Measurements from ENCODE around the gene AGRN.
"Not testable (repeated sequence)": the region's sequence is repeated elsewhere in the genome, so short reads cannot be mapped to it uniquely, and the experiment has no call there.

AGRN gene

GRCh38 chr1:1025730-1026129 lies 5.8 kb downstream of the AGRN start:
- no peak for TF ChIP-seq POLR2A (IDR thresholded peaks at IDR 0.05; ENCODE audit: low read length)
- no peak for TF ChIP-seq GATA1 (IDR thresholded peaks at IDR 0.05; ENCODE audit: low read depth, low read length)
- no peak for DNase-seq

GRCh38 chr1:1026599-1027413 lies 6.9 kb downstream of the AGRN start:
- DNase-seq: no peak
- TF ChIP-seq GATA1 (IDR thresholded peaks at IDR 0.05; ENCODE audit: low read depth, low read length) (no peak), POLR2A (IDR thresholded peaks at IDR 0.05; ENCODE audit: low read length) (no peak)

GRCh38 chr1:1027791-1028190 lies 7.9 kb downstream of the AGRN start:
- DNase-seq: no peak

GRCh38 chr1:1030867-1031658 lies 11.1 kb downstream of the AGRN start:
- DNase-seq: not testable (repeated sequence)

More at GRCh38 chr1:1027791-1028190, 7.9 kb downstream of the AGRN start:
- TF ChIP-seq GATA1 (IDR thresholded peaks at IDR 0.05; ENCODE audit: low read depth, low read length): no peak
- no peak for TF ChIP-seq POLR2A (IDR thresholded peaks at IDR 0.05; ENCODE audit: low read length)

GRCh38 chr1:1031659-1032235 lies 11.8 kb downstream of the AGRN start:
- no peak for TF ChIP-seq GATA1 (IDR thresholded peaks at IDR 0.05; ENCODE audit: low read depth, low read length)
- TF ChIP-seq POLR2A (IDR thresholded peaks at IDR 0.05; ENCODE audit: low read length): no peak

GRCh38 chr1:1032424-1032823 lies 12.5 kb downstream of the AGRN start:
- peak in 1 of 2 experiments; percentile 37 for DNase-seq
- no peak for TF ChIP-seq POLR2A (IDR thresholded peaks at IDR 0.05; ENCODE audit: low read length)
- no peak for TF ChIP-seq GATA1 (IDR thresholded peaks at IDR 0.05; ENCODE audit: low read depth, low read length)

More at GRCh38 chr1:1031659-1032235, 11.8 kb downstream of the AGRN start:
- no peak for DNase-seq

GRCh38 chr1:1033009-1033587 lies 13.2 kb downstream of the AGRN start:
- TF ChIP-seq POLR2A (IDR thresholded peaks at IDR 0.05; ENCODE audit: low read length) (no peak), GATA1 (IDR thresholded peaks at IDR 0.05; ENCODE audit: low read depth, low read length) (no peak)
- peak; percentile 83 to 84 for DNase-seq

GRCh38 chr1:1033731-1034438 lies 14.0 kb downstream of the AGRN start:
- DNase-seq: no peak

GRCh38 chr1:1034439-1034781 lies 14.5 kb downstream of the AGRN start:
- DNase-seq: no peak
- no peak for TF ChIP-seq GATA1 (IDR thresholded peaks at IDR 0.05; ENCODE audit: low read depth, low read length)
- no peak for TF ChIP-seq POLR2A (IDR thresholded peaks at IDR 0.05; ENCODE audit: low read length)

More at GRCh38 chr1:1033731-1034438, 14.0 kb downstream of the AGRN start:
- TF ChIP-seq POLR2A (IDR thresholded peaks at IDR 0.05; ENCODE audit: low read length) (no peak), GATA1 (IDR thresholded peaks at IDR 0.05; ENCODE audit: low read depth, low read length) (no peak)

- DNase-seq: no peak
- TF ChIP-seq GATA1 (IDR thresholded peaks at IDR 0.05; ENCODE audit: low read depth, low read length) (no peak), POLR2A (IDR thresholded peaks at IDR 0.05; ENCODE audit: low read length) (no peak)
Observed at GRCh38 chr1:1035291-1035943, 15.5 kb downstream of the AGRN start.

- no peak for DNase-seq
- TF ChIP-seq GATA1 (IDR thresholded peaks at IDR 0.05; ENCODE audit: low read depth, low read length) (no peak), POLR2A (IDR thresholded peaks at IDR 0.05; ENCODE audit: low read length) (no peak)
Observed at GRCh38 chr1:1037366-1038327, 17.7 kb downstream of the AGRN start.

- TF ChIP-seq GATA1 (IDR thresholded peaks at IDR 0.05; ENCODE audit: low read depth, low read length) (no peak), POLR2A (IDR thresholded peaks at IDR 0.05; ENCODE audit: low read length) (no peak)
- DNase-seq: no peak
Observed at GRCh38 chr1:1038694-1039093, 18.8 kb downstream of the AGRN start.

All from erythroblast (primary cell).